Psoas muscle (tissue), 8 donors: ENCODE data around the gene RDH13. TPM values are rescaled to one million over a fixed set of nuclear protein-coding genes. Genes with fewer than 3 reads are reported as not detected.

ENCODE experiments used
- ATAC-seq, 4 donors: fragments of 200-7000 bp; cut with Tn5 transposase; one replicate each; pipeline ENCODE4 v1.9.1; 2020; ENCODE audit warnings: moderate library complexity in 3 of 4, mild to moderate bottlenecking in 2 of 4
- DNase-seq, 2 donors: peaks; one replicate each; pipeline ENCODE4 v3.0.0-alpha.2; 2020
- H3K27ac ChIP-seq: fragments of 200-600 bp; one replicate; pipeline ENCODE4 v1.8.0; 2022
- H3K27me3 ChIP-seq, 3 donors: fragments of 200-600 bp in 1 of 3; one replicate each; pipeline versions ENCODE4 v1.6.1 to v1.8.0; 2013 to 2022; ENCODE audit warnings: low read length in 2 of 3, mild to moderate bottlenecking in 2 of 3, moderate library complexity in 1 of 3; ENCODE audit not compliant: insufficient read depth in 3 of 3
- H3K36me3 ChIP-seq, 2 donors: fragments of 200-600 bp in 1 of 2; one replicate each; pipeline versions ENCODE4 v1.6.1 to v1.8.0; 2013 to 2022; ENCODE audit warnings: low read depth in 1 of 2, mild to moderate bottlenecking in 1 of 2, moderate library complexity in 1 of 2; ENCODE audit not compliant: insufficient read depth in 1 of 2
- H3K4me1 ChIP-seq: fragments of 200-600 bp; one replicate; pipeline ENCODE4 v1.8.0; 2022
- H3K4me3 ChIP-seq: fragments of 200-600 bp; one replicate; pipeline ENCODE4 v1.8.0; 2022; ENCODE audit warnings: mild to moderate bottlenecking
- H3K9me3 ChIP-seq: fragments of 200-600 bp; one replicate; pipeline ENCODE4 v1.8.0; 2022
- CTCF ChIP-seq: fragments of 200-600 bp; IDR thresholded peaks from one replicate; pipeline ENCODE4 v1.8.0; 2022; ENCODE audit warnings: antibody characterized with exemption
- WGBS, 3 donors: extraction: QIAGEN DNeasy Blood & Tissue Kit; methylation state at CpG; one replicate each; pipeline versions ENCODE4 v1.1.6 to v1.1.7; 2013; 5-methylcytosine and 5-hydroxymethylcytosine counted together
- intact Hi-C, 2 donors: fragments of 100-400 bp; cut with DNase I; formaldehyde crosslinking; loops; one replicate each; pipeline versions ENCODE4 v1.11.0 to v1.14.2; 2022
- long read RNA-seq, 2 donors: library from polyadenylated mRNA; unstranded; transcript quantifications; one replicate each; pipeline ENCODE4 v2.0.0, GENCODE V29; 2021
- polyA plus RNA-seq, 3 donors: library from polyadenylated mRNA; stranded (reverse); fragments of 200-250 nt; gene quantifications; one replicate each; pipeline ENCODE4 v1.2.3, GENCODE V29; 2013
- total RNA-seq, 4 donors: library from RNA; stranded (reverse); fragmentation: NEBNext Ultra II Directional in 2 of 4; extraction: Animal tissue kit (Norgen Biotek cat#: 25700) in 2 of 4; gene quantifications; one replicate each; pipeline versions ENCODE4 v1.2.1 to v1.2.4, GENCODE V29; 2021 to 2023
- donor health status: healthy with polysubstance abuse.
- donor health status: DM: no; HTN: no; CAD: no; lungs with moderate emphysema.
- donor health status: Bipolar disorder and iron deficiency.
- donor health status: healthy.
- donor health status: DM: yes; HTN: yes; CAD: no.
- donor health status: DM: no; HTN: no; CAD: no.
- donor health status: DM: no; HTN: no; CAD: no.
- donor health status: DM: yes; HTN: yes; CAD: no.

RDH13 gene
- total RNA-seq (10 to 100 TPM in 3 of 4 donors, 1 to 10 TPM in 1; 4.5 to 18.0 (median 12.9) TPM), polyA plus RNA-seq (10 to 100 TPM; 11.5 to 15.1 (median 13.1) TPM)
- long read RNA-seq, donor 1, transcript RDH13-223 (7 exons, 1,931 nt): major isoform, 10 of 11 reads
- long read RNA-seq, donor 1, partial matches to known transcripts: 0 of 11 reads
- long read RNA-seq, donor 1, other reads (novel, unspliced or antisense): 1 of 11 reads
- long read RNA-seq, donor 2, transcript RDH13-223 (7 exons, 1,931 nt): major isoform, 34 of 43 reads
- long read RNA-seq, donor 2, partial matches to known transcripts: 2 of 43 reads
- long read RNA-seq, donor 2, other reads (novel, unspliced or antisense): 6 of 43 reads

GRCh38 chr19:55062735-55063491 lies at the start of gene RDH13:
Gene RDH13, minus strand, starts transcription at chr19:55063148. Its CDS starts 116 bp downstream, at chr19:55063032.
- peak; percentile 100 for ATAC-seq
- WGBS, 3 donors: 1 to 2% (median 1%) methylated on average over 49 to 70 of the region's 70 CpGs
- Histone ChIP-seq H3K36me3 (peaks cover 0 to 24% of the 10 kb centered on the region in 2 donors), H3K27me3 (peaks cover 0 to 11% (median 4%) of the 10 kb centered on the region in 3 donors), H3K9me3 (no peaks in the 10 kb centered on the region), H3K4me1 (peaks cover 4% of the 10 kb centered on the region), H3K27ac (peak within 1 kb of the TSS; percentile 71), H3K4me3 (peak within 1 kb of the TSS; percentile 96)
- intact Hi-C loops: no loop called here
- TF ChIP-seq CTCF: no peak
- DNase-seq: peak; percentile 96 to 98

- peak in 1 of 2 donors; percentile 52 for DNase-seq
- intact Hi-C loops: no loop called here
- peaks cover 13% of the 10 kb centered on the region for H3K4me1 ChIP-seq
- no peak for ATAC-seq
- no peaks in the 10 kb centered on the region for H3K27me3 ChIP-seq
- H3K27ac ChIP-seq: peak overlapping the region; percentile 66
- no peak for TF ChIP-seq CTCF
- 92 to 96% (median 92%) methylated on average over 23 to 25 of the region's 25 CpGs for WGBS, 3 donors
- no peaks in the 10 kb centered on the region for H3K9me3 ChIP-seq
- no peak overlapping the region for H3K4me3 ChIP-seq
- peaks cover 3 to 17% of the 10 kb centered on the region in 2 donors for H3K36me3 ChIP-seq
Observed at GRCh38 chr19:55112246-55112776, 49.4 kb upstream of the RDH13 start.

GRCh38 chr19:55111238-55111831 lies 48.4 kb upstream of the RDH13 start:
- 66 to 75% (median 69%) methylated on average over 21 of the region's 21 CpGs for WGBS, 3 donors

More at GRCh38 chr19:55111238-55111831, 48.4 kb upstream of the RDH13 start:
- ATAC-seq (no peak), DNase-seq (no peak)
- no peaks in the 10 kb centered on the region for H3K27me3 ChIP-seq
- H3K4me3 ChIP-seq: no peak overlapping the region
- H3K36me3 ChIP-seq: peaks cover 3 to 17% of the 10 kb centered on the region in 2 donors
- H3K4me1 ChIP-seq: peaks cover 13% of the 10 kb centered on the region
- TF ChIP-seq CTCF: no peak
- H3K9me3 ChIP-seq: no peaks in the 10 kb centered on the region
- intact Hi-C loops: no loop called here
- H3K27ac ChIP-seq: peak overlapping the region; percentile 61
